ENCODE data around the gene SAFB2.

The SAFB2 gene

DNA sequence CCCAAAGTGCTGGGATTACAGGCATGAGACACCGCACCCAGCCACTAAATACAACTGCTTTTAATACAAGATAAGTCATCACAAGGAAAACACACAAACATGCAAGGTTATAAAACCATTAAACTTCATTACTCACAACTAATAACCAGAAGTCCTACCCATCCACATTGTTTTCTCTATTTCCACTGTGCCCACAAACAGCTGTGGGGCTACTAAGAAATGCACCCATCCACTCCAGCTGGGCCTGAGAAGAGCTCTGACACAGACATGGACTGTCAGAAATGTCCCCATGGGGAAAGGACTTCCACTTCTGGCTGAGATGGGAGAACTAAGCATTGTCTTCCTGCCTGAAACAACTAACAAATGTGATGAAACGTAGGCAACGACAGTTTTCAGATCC lies 17.2 kb downstream of the SAFB2 start:
- DNase-seq = no peak

- DNase-seq = no peak
Measured at GRCh38 chr19:5603626-5604025, 18.9 kb downstream of the SAFB2 start.

- no peak for DNase-seq
Measured at GRCh38 chr19:5600797-5601196, 21.8 kb downstream of the SAFB2 start.

GRCh38 chr19:5595745-5596144 lies 26.8 kb downstream of the SAFB2 start:
- no peak for DNase-seq

- DNase-seq = no peak
Measured at GRCh38 chr19:5595129-5595528, 27.4 kb downstream of the SAFB2 start.

- no peak for DNase-seq
Measured at GRCh38 chr19:5594521-5594950, 28.0 kb downstream of the SAFB2 start.

DNA sequence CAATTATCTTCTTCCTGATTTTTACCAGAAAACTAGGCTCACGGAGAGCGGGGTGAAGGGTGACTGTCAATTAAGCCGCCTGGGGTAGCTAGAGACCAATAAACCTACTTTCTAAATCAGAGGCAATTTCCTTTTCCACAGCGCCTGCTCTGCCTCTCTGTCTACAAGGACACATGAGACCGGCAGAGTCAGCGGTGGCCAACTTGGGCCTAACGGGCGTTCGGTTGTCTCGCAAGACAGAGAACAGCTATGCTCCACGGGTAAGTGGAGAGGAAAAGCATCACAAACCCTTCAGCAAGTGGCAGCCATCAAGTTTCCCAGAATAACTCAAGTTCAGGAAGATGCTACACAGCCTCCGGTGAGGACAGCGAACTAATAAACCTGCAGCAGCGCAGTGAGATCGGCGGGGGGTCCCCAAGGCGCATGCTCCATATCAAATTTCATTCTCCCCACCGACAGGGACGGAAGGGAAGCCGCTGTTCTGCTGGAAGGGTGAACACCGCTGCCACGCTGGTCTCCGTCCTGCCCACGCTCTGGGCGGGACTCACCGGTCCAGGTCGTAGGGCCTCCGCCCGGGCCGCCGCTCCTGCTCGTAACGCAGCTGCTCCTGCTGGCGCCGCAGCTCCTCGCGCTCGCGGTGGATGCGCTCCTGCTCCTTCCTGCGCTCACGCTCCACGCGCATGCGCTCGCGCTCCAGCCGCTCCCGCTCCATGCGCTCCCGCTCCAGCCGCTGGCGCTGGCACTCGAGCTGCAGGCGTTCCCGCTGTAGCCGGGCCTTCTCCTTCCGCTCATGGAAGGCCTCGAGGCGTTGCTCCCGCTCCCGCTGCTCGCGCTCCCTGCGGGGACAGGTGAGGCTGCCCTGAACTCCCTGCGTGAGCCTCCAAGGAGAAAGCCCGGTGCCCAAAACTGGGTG lies 29.0 kb downstream of the SAFB2 start:
- DNase-seq = no peak

GRCh38 chr19:5592531-5593342 lies 29.8 kb downstream of the SAFB2 start:
- DNase-seq = no peak

- no peak for DNase-seq
Measured at GRCh38 chr19:5591476-5591875, 31.1 kb downstream of the SAFB2 start.

DNA sequence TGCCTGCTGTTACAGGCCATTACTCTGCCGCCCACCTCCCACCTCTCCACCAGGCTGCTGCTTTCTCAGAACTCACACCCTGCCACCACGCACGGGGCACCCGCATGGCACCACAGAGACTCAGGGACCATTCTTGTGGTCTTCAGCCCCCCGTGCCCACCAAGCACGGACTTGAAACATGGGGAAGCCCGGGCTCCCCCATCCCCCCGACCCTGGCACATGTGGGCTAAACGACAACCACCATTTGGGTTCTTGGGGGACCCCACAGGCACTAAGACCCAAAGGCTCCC lies 31.8 kb downstream of the SAFB2 start:
- DNase-seq = no peak

DNA sequence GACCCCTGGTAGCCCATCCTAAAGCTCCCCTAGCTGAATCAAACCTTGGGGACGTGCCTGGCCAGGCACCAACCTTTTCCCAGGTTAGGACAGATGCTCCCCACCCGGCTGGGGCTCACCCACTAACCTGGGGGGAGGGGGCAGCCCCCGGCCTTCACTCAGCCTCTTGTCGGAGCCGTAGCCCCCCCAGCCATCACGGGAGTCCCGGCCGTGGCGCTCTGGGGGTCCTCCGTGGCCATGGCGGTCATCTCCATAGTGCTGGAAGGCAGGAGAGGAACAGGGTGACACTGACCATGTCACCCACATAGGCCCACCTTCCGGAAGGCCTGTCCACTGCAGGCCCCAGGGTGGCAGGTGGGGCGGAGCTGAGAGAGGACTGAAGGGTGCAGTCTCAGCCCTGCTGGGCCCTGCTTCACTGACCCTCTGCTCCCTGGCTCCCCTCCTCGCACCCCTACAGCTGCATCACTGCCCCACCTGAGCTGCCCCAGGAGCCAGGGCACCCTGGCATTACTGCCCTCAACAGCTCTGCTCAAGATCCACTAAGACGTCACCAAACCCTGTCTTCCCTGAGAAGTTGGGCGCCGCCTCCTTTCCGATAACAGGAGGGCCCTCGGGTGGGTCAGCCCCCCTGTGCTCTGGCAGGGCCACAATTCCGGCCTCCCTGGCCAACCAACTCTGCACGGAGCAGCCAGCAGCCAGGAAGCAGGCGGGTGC lies 32.3 kb downstream of the SAFB2 start:
- DNase-seq = no peak

GRCh38 chr19:5588906-5589676 lies 33.5 kb downstream of the SAFB2 start:
- DNase-seq = no peak

GRCh38 chr19:5588441-5588840 lies 34.1 kb downstream of the SAFB2 start:
- DNase-seq = no peak

GRCh38 chr19:5587661-5588060 lies 34.9 kb downstream of the SAFB2 start:
- DNase-seq = no peak

DNA sequence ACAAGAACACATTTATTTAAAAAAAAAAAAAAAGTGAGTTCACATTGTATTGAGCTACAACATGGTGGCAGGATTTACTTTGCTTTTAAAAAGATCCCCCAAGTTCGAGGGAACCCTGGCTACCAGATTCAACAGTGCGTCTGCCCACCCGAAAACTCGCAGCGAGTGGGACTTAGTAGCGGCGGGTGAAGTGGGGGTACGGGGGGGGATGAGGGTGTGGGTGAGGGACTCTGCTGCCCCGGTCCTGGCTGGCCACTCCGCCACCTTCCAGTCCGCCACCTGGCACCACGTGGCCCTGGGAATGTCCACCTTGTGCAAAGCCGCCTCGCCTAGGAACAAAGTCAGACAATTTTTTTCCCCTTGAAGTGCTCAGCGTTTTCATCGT lies 35.5 kb downstream of the SAFB2 start:
- DNase-seq = no peak

GRCh38 chr19:5586300-5587070 lies 36.1 kb downstream of the SAFB2 start:
- no peak for DNase-seq

- DNase-seq = no peak
Measured at GRCh38 chr19:5585461-5586299, 36.9 kb downstream of the SAFB2 start.

- no peak for DNase-seq
Measured at GRCh38 chr19:5580161-5580571, 42.4 kb downstream of the SAFB2 start.

GRCh38 chr19:5579697-5580096 lies 42.9 kb downstream of the SAFB2 start:
- DNase-seq = no peak

- no peak for DNase-seq
Measured at GRCh38 chr19:5579286-5579685, 43.3 kb downstream of the SAFB2 start.

All from 8988T (cell line).